SK-N-SH treated with all-trans-retinoic acid at 6 μM for 48 hours (cell line): Measurements from ENCODE around the gene CTF1.

Experiments
- ATAC-seq: fragments of 200-7000 bp; cut with Tn5 transposase; 3 replicates; pipeline ENCODE4 v1.9.1; 2020; ENCODE audit warnings: mild to moderate bottlenecking, moderate library complexity
- ARNTL ChIP-seq: fragments of 450-650 bp; formaldehyde crosslinking; IDR thresholded peaks from 2 replicates; pipeline ENCODE4 v1.5.0; 2020; ENCODE audit warnings: low read depth, mild to moderate bottlenecking, moderate library complexity, borderline replicate concordance
- BACH2 ChIP-seq: fragments of 250-450 bp; sonication (Bioruptor Pico); IDR thresholded peaks from 2 replicates; pipeline ENCODE4 v1.9.0; 2021; ENCODE audit warnings: mild to moderate bottlenecking, borderline replicate concordance
- CREB5 ChIP-seq: fragments of 250-450 bp; sonication (Bioruptor Pico); IDR thresholded peaks from 2 replicates; pipeline ENCODE4 v1.5.1; 2020; ENCODE audit warnings: low read depth, mild to moderate bottlenecking, moderate library complexity
- CSDC2 ChIP-seq: fragments of 250-450 bp; sonication (Bioruptor Pico); IDR thresholded peaks from 2 replicates; pipeline ENCODE4 v1.5.0; 2020; ENCODE audit warnings: mild to moderate bottlenecking, moderate library complexity
- ESRRG ChIP-seq: fragments of 250-450 bp; sonication (Bioruptor Pico); IDR thresholded peaks from 2 replicates; pipeline ENCODE4 v1.6.1; 2021; ENCODE audit warnings: mild to moderate bottlenecking
- ISL1 ChIP-seq: fragments of 250-450 bp; sonication (Bioruptor Pico); IDR thresholded peaks from 2 replicates; pipeline ENCODE4 v2.1.2; 2022; ENCODE audit warnings: mild to moderate bottlenecking, moderate library complexity
- OSR1 ChIP-seq: fragments of 250-450 bp; sonication (Bioruptor Pico); IDR thresholded peaks from 2 replicates; pipeline ENCODE4 v1.8.0; 2022; ENCODE audit warnings: moderate library complexity, mild to moderate bottlenecking, inconsistent platforms
- PATZ1 ChIP-seq: fragments of 250-450 bp; sonication (Bioruptor Pico); IDR thresholded peaks from 2 replicates; pipeline ENCODE4 v1.8.0; 2020; ENCODE audit warnings: mild to moderate bottlenecking, moderate library complexity, borderline replicate concordance
- PPARA ChIP-seq: fragments of 250-450 bp; sonication (Bioruptor Pico); IDR thresholded peaks from 2 replicates; pipeline ENCODE4 v1.5.0; 2020; ENCODE audit warnings: mild to moderate bottlenecking, borderline replicate concordance
- RARB ChIP-seq: fragments of 250-450 bp; sonication (Bioruptor Pico); IDR thresholded peaks from 2 replicates; pipeline ENCODE4 v1.8.0; 2021; ENCODE audit warnings: mild to moderate bottlenecking, moderate library complexity
- SNAI2 ChIP-seq: fragments of 250-450 bp; sonication (Bioruptor Pico); IDR thresholded peaks from 2 replicates; pipeline ENCODE4 v1.5.0; 2020; ENCODE audit warnings: mild to moderate bottlenecking, moderate library complexity
- TCF4 ChIP-seq: fragments of 250-450 bp; sonication (Bioruptor Pico); IDR thresholded peaks from 2 replicates; pipeline ENCODE4 v1.8.0; 2021; ENCODE audit warnings: mild to moderate bottlenecking, moderate library complexity, borderline replicate concordance
- TOX ChIP-seq: fragments of 250-450 bp; sonication (Bioruptor Pico); IDR thresholded peaks from 2 replicates; pipeline ENCODE4 v1.8.0; 2021; ENCODE audit warnings: mild to moderate bottlenecking, moderate library complexity, borderline replicate concordance
- TSHZ2 ChIP-seq: fragments of 250-450 bp; sonication (Bioruptor Pico); IDR thresholded peaks from 2 replicates; pipeline ENCODE4 v1.5.0; 2020; ENCODE audit warnings: mild to moderate bottlenecking, moderate library complexity
- ZC3H10 ChIP-seq: fragments of 250-450 bp; sonication (Bioruptor Pico); IDR thresholded peaks from 2 replicates; pipeline ENCODE4 v1.5.1; 2021; ENCODE audit warnings: mild to moderate bottlenecking, moderate library complexity
- ZFP3 ChIP-seq: fragments of 250-450 bp; sonication (Bioruptor Pico); IDR thresholded peaks from 2 replicates; pipeline ENCODE4 v1.5.0; 2020; ENCODE audit warnings: mild to moderate bottlenecking, moderate library complexity
- ZFP30 ChIP-seq: fragments of 450-650 bp; formaldehyde crosslinking; IDR thresholded peaks from 2 replicates; pipeline ENCODE4 v1.5.0; 2022; ENCODE audit warnings: mild to moderate bottlenecking, moderate library complexity
- ZNF565 ChIP-seq: fragments of 450-650 bp; formaldehyde crosslinking; conservative IDR thresholded peaks from 2 replicates; pipeline ENCODE4 v1.5.0; 2020; ENCODE audit warnings: low read depth, mild to moderate bottlenecking, moderate library complexity
- ZNF70 ChIP-seq: fragments of 450-650 bp; formaldehyde crosslinking; IDR thresholded peaks from 2 replicates; pipeline ENCODE4 v1.5.0; 2020; ENCODE audit warnings: mild to moderate bottlenecking, moderate library complexity
- ZNF8 ChIP-seq: fragments of 450-650 bp; formaldehyde crosslinking; IDR thresholded peaks from 2 replicates; pipeline ENCODE4 v1.5.0; 2020; ENCODE audit warnings: mild to moderate bottlenecking, moderate library complexity
- TF ChIP-seq, protein P1 (sequence below): fragments of 250-450 bp; sonication (Bioruptor Pico); IDR thresholded peaks from 2 replicates; pipeline ENCODE4 v1.8.0; 2021; ENCODE audit warnings: low read depth, mild to moderate bottlenecking, moderate library complexity, borderline replicate concordance
- TF ChIP-seq, protein P2 (sequence below): fragments of 250-450 bp; sonication (Bioruptor Pico); IDR thresholded peaks from 2 replicates; pipeline ENCODE4 v1.5.1; 2021; ENCODE audit warnings: mild to moderate bottlenecking, moderate library complexity

The CTF1 gene

DNA sequence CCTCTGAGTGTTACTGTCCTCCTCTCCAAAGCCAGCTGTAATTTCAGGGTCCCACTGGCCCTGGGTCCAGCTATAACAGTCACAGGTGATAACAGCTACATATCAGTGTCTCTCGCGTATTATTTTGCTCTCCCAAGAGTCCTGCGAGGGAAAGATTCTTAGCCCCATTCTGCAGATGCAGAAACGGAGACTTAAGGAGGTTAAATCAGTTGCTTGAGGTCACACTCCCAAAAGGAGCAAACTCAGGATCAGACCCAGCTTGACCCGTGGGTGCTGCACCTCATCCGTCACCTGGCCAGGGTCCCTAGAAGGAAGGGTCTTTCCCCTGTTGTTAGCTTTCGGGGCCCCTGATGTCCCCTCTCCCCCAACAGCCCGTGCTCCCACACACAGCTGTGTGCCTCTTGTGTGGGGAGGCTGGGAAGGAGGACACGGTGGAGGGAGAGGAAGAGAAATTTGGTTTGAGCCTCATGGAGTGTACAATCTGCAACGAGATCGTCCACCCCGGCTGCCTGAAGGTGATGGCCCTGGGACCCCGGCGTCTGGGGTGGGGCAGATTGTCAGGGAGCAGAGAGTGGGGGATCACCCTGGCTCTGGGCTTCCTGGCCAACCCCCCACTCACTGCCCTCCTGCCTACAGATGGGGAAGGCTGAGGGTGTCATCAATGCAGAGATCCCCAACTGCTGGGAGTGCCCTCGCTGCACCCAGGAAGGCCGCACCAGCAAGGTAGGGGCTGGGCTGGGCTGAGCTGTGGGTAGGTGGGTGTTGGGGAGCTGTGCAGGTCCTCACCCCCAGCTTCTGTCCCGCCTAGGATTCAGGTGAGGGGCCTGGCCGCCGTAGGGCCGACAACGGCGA, 30.7 kb downstream of the CTF1 start (continued):
- TF ChIP-seq ZFP30 (CRISPR knock-in tag) = no peak
- no peak for TF ChIP-seq ZC3H10 (CRISPR knock-in tag)
- no peak for TF ChIP-seq ZFP3
- no peak for TF ChIP-seq SNAI2 (CRISPR knock-in tag)
- no peak for TF ChIP-seq RARB
- no peak for TF ChIP-seq TOX (CRISPR knock-in tag)
- TF ChIP-seq BACH2 (CRISPR knock-in tag) = no peak
- TF ChIP-seq ESRRG (CRISPR knock-in tag) = no peak
- TF ChIP-seq ZNF565 (CRISPR knock-in tag) = no peak
- TF ChIP-seq, all 23 proteins: peak for 0

DNA sequence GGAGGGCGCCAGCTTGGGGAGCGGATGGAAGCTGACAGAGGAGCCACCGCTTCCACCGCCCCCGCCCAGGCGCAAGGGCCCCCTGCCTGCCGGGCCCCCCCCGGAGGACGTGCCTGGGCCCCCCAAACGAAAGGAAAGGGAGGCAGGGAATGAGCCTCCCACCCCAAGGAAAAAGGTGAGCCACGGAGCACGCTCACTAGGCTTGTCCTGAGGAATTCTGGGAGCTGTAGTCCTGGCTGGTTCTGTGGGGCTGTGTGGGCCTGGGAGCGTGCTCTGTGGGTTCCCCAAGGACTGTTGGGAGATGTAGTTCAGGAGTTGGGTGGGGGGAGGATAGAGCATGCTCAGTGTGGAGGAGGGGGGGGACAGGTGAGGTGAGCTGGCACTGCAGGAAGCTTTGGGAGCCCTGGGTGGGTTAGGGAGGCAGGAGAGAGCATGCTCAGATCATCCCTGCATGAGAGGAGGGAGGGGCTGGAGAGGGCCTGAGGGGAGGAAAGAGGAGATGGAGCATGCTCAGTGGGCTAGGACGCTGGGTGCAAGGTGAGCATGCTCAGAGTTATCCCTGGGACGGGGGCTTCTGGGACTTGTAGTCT, 31.5 kb downstream of the CTF1 start:
- TF ChIP-seq ZFP30 (CRISPR knock-in tag) (no peak), TCF4 (CRISPR knock-in tag) (no peak), ZNF565 (CRISPR knock-in tag) (no peak), TSHZ2 (no peak), OSR1 (CRISPR knock-in tag) (no peak), SNAI2 (CRISPR knock-in tag) (no peak), BACH2 (CRISPR knock-in tag) (no peak), PATZ1 (CRISPR knock-in tag) (no peak), ZFP3 (no peak), ZNF70 (CRISPR knock-in tag) (no peak), CREB5 (no peak), PPARA (CRISPR knock-in tag) (no peak), ISL1 (CRISPR knock-in tag) (no peak), RARB (no peak), ZNF8 (CRISPR knock-in tag) (no peak), ARNTL (CRISPR knock-in tag) (no peak), CSDC2 (no peak), ZC3H10 (CRISPR knock-in tag) (no peak)
- TF ChIP-seq, protein P1, sequence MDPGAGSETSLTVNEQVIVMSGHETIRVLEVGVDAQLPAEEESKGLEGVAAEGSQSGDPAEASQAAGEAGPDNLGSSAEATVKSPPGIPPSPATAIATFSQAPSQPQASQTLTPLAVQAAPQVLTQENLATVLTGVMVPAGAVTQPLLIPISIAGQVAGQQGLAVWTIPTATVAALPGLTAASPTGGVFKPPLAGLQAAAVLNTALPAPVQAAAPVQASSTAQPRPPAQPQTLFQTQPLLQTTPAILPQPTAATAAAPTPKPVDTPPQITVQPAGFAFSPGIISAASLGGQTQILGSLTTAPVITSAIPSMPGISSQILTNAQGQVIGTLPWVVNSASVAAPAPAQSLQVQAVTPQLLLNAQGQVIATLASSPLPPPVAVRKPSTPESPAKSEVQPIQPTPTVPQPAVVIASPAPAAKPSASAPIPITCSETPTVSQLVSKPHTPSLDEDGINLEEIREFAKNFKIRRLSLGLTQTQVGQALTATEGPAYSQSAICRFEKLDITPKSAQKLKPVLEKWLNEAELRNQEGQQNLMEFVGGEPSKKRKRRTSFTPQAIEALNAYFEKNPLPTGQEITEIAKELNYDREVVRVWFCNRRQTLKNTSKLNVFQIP (CRISPR knock-in tag) = no peak
- TF ChIP-seq, protein P2, sequence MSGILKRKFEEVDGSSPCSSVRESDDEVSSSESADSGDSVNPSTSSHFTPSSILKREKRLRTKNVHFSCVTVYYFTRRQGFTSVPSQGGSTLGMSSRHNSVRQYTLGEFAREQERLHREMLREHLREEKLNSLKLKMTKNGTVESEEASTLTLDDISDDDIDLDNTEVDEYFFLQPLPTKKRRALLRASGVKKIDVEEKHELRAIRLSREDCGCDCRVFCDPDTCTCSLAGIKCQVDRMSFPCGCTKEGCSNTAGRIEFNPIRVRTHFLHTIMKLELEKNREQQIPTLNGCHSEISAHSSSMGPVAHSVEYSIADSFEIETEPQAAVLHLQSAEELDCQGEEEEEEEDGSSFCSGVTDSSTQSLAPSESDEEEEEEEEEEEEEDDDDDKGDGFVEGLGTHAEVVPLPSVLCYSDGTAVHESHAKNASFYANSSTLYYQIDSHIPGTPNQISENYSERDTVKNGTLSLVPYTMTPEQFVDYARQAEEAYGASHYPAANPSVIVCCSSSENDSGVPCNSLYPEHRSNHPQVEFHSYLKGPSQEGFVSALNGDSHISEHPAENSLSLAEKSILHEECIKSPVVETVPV (CRISPR knock-in tag) = no peak
- ATAC-seq = peak; percentile 72
